Fibroblast of mammary gland (primary cell): Measurements from ENCODE around the gene SLC13A1.
A peak's percentile ranks its signal among the peaks of the same experiment; 100 is the strongest.

ENCODE experiments used
- DNase-seq: peaks from one replicate; pipeline ENCODE4 v3.0.0-alpha.2; 2010; ENCODE audit warnings: low read depth
- H3K4me3 ChIP-seq: 2 replicates; pipeline ENCODE4 v1.5.1; 2011; ENCODE audit warnings: low read depth, mild to moderate bottlenecking, low read length, moderate library complexity; ENCODE audit not compliant: control insufficient read depth
- CTCF ChIP-seq: conservative IDR thresholded peaks from 2 replicates; pipeline ENCODE4 v1.5.1; 2011; ENCODE audit warnings: low read depth, low read length, inconsistent platforms; ENCODE audit not compliant: control insufficient read depth, insufficient read depth

The SLC13A1 gene

GRCh38 chr7:123155571-123155970 lies 44.2 kb downstream of the SLC13A1 start:
- DNase-seq: no peak
- no peak for TF ChIP-seq CTCF

GRCh38 chr7:123154231-123154860 lies 45.4 kb downstream of the SLC13A1 start:
- H3K4me3 ChIP-seq: no peak overlapping the region
- peak; percentile 85 for TF ChIP-seq CTCF
- DNase-seq: peak; percentile 88

More at GRCh38 chr7:123155571-123155970, 44.2 kb downstream of the SLC13A1 start:
- H3K4me3 ChIP-seq: no peak overlapping the region

- TF ChIP-seq CTCF: no peak
- no peak overlapping the region for H3K4me3 ChIP-seq
- DNase-seq: no peak
Measured at GRCh38 chr7:123151443-123151842, 48.3 kb downstream of the SLC13A1 start.

- H3K4me3 ChIP-seq: no peak overlapping the region
- no peak for DNase-seq
- no peak for TF ChIP-seq CTCF
Measured at GRCh38 chr7:123148813-123149212, 51.0 kb downstream of the SLC13A1 start.

GRCh38 chr7:123143252-123144006 lies 56.3 kb downstream of the SLC13A1 start:
- TF ChIP-seq CTCF: no peak
- H3K4me3 ChIP-seq: no peak overlapping the region
- no peak for DNase-seq

GRCh38 chr7:123140561-123140960 lies 59.2 kb downstream of the SLC13A1 start:
- H3K4me3 ChIP-seq: no peak overlapping the region
- TF ChIP-seq CTCF: no peak
- no peak for DNase-seq
